ENCODE data around the gene SETD4. TPM values are rescaled to one million over a fixed set of nuclear protein-coding genes. Genes with fewer than 3 reads are reported as not detected.

The SETD4 gene
- total RNA-seq, 1 donor from 2014 or later, result 15.7 TPM

- H3K27me3 Mint-ChIP-seq (ENCODE audit: unreplicated experiment), result peaks cover 7% of the 10 kb centered on the region
- peaks cover 17% of the 10 kb centered on the region for H3K4me1 Mint-ChIP-seq (ENCODE audit: unreplicated experiment)
- H3K36me3 Mint-ChIP-seq (ENCODE audit: low read depth, unreplicated experiment), result peaks cover 31% of the 10 kb centered on the region
- no peak for DNase-seq (ENCODE audit: low spot score)
- no peak overlapping the region for H3K27ac Mint-ChIP-seq (ENCODE audit: unreplicated experiment)
- TF ChIP-seq CTCF (IDR thresholded peaks at IDR 0.05; ENCODE audit: unreplicated experiment), result no peak
- H3K4me3 Mint-ChIP-seq (ENCODE audit: unreplicated experiment), result no peak overlapping the region
- no peaks in the 10 kb centered on the region for H3K9me3 Mint-ChIP-seq (ENCODE audit: unreplicated experiment)
Measured at GRCh38 chr21:36040389-36040788, 19.9 kb downstream of the SETD4 start.

- Mint-ChIP-seq H3K4me1 (ENCODE audit: unreplicated experiment) (peaks cover 15% of the 10 kb centered on the region), H3K36me3 (ENCODE audit: low read depth, unreplicated experiment) (peaks cover 33% of the 10 kb centered on the region), H3K27me3 (ENCODE audit: unreplicated experiment) (peaks cover 5% of the 10 kb centered on the region), H3K9me3 (ENCODE audit: unreplicated experiment) (no peaks in the 10 kb centered on the region), H3K27ac (ENCODE audit: unreplicated experiment) (no peak overlapping the region), H3K4me3 (ENCODE audit: unreplicated experiment) (no peak overlapping the region)
- TF ChIP-seq CTCF (IDR thresholded peaks at IDR 0.05; ENCODE audit: unreplicated experiment), result no peak
- no peak for DNase-seq (ENCODE audit: low spot score)
Measured at GRCh38 chr21:36039861-36040260, 20.5 kb downstream of the SETD4 start.

GRCh38 chr21:36038701-36039497 lies 21.4 kb downstream of the SETD4 start:
- no peak for TF ChIP-seq CTCF (IDR thresholded peaks at IDR 0.05; ENCODE audit: unreplicated experiment)
- peaks cover 4% of the 10 kb centered on the region for H3K27me3 Mint-ChIP-seq (ENCODE audit: unreplicated experiment)
- H3K27ac Mint-ChIP-seq (ENCODE audit: unreplicated experiment), result no peak overlapping the region
- H3K4me1 Mint-ChIP-seq (ENCODE audit: unreplicated experiment), result peaks cover 12% of the 10 kb centered on the region
- H3K36me3 Mint-ChIP-seq (ENCODE audit: low read depth, unreplicated experiment), result peaks cover 24% of the 10 kb centered on the region
- H3K9me3 Mint-ChIP-seq (ENCODE audit: unreplicated experiment), result no peaks in the 10 kb centered on the region
- no peak for DNase-seq (ENCODE audit: low spot score)
- no peak overlapping the region for H3K4me3 Mint-ChIP-seq (ENCODE audit: unreplicated experiment)

- Mint-ChIP-seq H3K9me3 (ENCODE audit: unreplicated experiment) (no peaks in the 10 kb centered on the region), H3K27ac (ENCODE audit: unreplicated experiment) (no peak overlapping the region), H3K4me1 (ENCODE audit: unreplicated experiment) (peaks cover 1% of the 10 kb centered on the region), H3K4me3 (ENCODE audit: unreplicated experiment) (no peak overlapping the region), H3K27me3 (ENCODE audit: unreplicated experiment) (peaks cover 6% of the 10 kb centered on the region), H3K36me3 (ENCODE audit: low read depth, unreplicated experiment) (peaks cover 26% of the 10 kb centered on the region)
- no peak for TF ChIP-seq CTCF (IDR thresholded peaks at IDR 0.05; ENCODE audit: unreplicated experiment)
- no peak for DNase-seq (ENCODE audit: low spot score)
Measured at GRCh38 chr21:36035381-36035791, 24.9 kb downstream of the SETD4 start.

GRCh38 chr21:36034211-36034913 lies 26.0 kb downstream of the SETD4 start:
- Mint-ChIP-seq H3K4me1 (ENCODE audit: unreplicated experiment) (no peaks in the 10 kb centered on the region), H3K9me3 (ENCODE audit: unreplicated experiment) (no peaks in the 10 kb centered on the region), H3K27ac (ENCODE audit: unreplicated experiment) (no peak overlapping the region), H3K36me3 (ENCODE audit: low read depth, unreplicated experiment) (peaks cover 26% of the 10 kb centered on the region), H3K4me3 (ENCODE audit: unreplicated experiment) (no peak overlapping the region), H3K27me3 (ENCODE audit: unreplicated experiment) (peaks cover 8% of the 10 kb centered on the region)
- TF ChIP-seq CTCF (IDR thresholded peaks at IDR 0.05; ENCODE audit: unreplicated experiment), result no peak
- no peak for DNase-seq (ENCODE audit: low spot score)

Measured in endothelial cell (in vitro differentiated cells).